HG03064 (cell line): ENCODE results near the gene TAF10.

ENCODE experiments used
- ATAC-seq: cut with Tn5 transposase; IDR thresholded peaks from one replicate; pipeline ENCODE4 v1.9.1; 2021; ENCODE audit warnings: low read depth; ENCODE audit not compliant: unreplicated experiment

Gene TAF10

DNA sequence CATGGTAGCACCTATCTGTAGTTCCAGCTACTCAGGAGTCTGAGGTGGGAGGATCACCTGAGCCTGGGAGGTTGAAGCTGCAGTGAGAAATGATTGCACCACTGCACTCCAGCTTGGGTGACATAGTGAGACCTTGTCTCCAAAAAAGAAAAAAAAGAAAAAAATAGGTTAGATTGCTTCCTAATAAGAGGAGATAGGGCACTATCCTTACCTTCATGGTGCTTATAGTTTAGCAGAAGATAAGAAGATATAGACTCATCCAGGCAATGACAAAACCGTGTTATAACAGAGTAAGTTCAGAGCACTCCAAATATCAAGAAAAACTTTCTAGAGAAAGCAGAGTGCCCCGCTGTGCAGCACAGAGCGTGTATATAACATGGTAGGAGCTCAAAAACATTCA is 50.7 kb downstream of the TAF10 start:
- ATAC-seq = no peak
